Measurements from ENCODE around the gene SLC44A2. TPM values are rescaled to one million over a fixed set of nuclear protein-coding genes. Genes with fewer than 3 reads are reported as not detected.

The SLC44A2 gene
- total RNA-seq, 1 experiment from 2014 or later, result 239 TPM

GRCh38 chr19:10653732-10654609, 28.6 kb downstream of the SLC44A2 start, which contains the start of gene ILF3:
TSS of gene ILF3 (plus strand) at chr19:10654346. CDS start at chr19:10670606, 16,260 bp downstream.
- ChIA-PET POLR2A (ENCODE audit: unreplicated experiment) (no interaction called here), CTCF (interaction anchor here (0.6 kb wide), 1 partner anchor 309 kb away, joined by 7 read pairs; no protein-coding TSS in a partner anchor)
- Histone ChIP-seq H3K9me2 (ENCODE audit: insufficient read depth) (no peaks in the 10 kb centered on the region), H3K36me3 (ENCODE audit: low read depth) (peaks cover 13% of the 10 kb centered on the region; the same call in 1 of the 2 replicates), H3K79me2 (ENCODE audit: low read depth) (peaks cover 72% of the 10 kb centered on the region), H3K9me3 (ENCODE audit: insufficient read depth, low read depth) (no peaks in the 10 kb centered on the region), H3K4me3 (peak within 1 kb of the TSS; percentile 86), H3F3A (ENCODE audit: insufficient read depth, low read depth) (peaks cover 59% of the 10 kb centered on the region), H2AFZ (peak within 1 kb of the TSS; percentile 72), H3K27me3 (ENCODE audit: insufficient read depth, low read depth) (no peaks in the 10 kb centered on the region), H4K20me1 (ENCODE audit: insufficient read depth) (peaks cover 47% of the 10 kb centered on the region), H3K4me1 (replicated peaks; ENCODE audit: insufficient read depth) (peaks cover 24% of the 10 kb centered on the region), H3K4me2 (peak within 1 kb of the TSS; percentile 97), H3K27ac (peak within 1 kb of the TSS; percentile 82)
- intact Hi-C loops (cut with micrococcal nuclease; ENCODE audit: unreplicated experiment), result no loop called here
- DNase-seq, result peak; percentile 99 to 100
- no TSS peak for BruUV-seq (replicated peaks)
- TF ChIP-seq CTCF (conservative IDR thresholded peaks at IDR 0.05) (no peak), EZH2 (IDR thresholded peaks at IDR 0.05; ENCODE audit: low read depth) (no peak)

DNA sequence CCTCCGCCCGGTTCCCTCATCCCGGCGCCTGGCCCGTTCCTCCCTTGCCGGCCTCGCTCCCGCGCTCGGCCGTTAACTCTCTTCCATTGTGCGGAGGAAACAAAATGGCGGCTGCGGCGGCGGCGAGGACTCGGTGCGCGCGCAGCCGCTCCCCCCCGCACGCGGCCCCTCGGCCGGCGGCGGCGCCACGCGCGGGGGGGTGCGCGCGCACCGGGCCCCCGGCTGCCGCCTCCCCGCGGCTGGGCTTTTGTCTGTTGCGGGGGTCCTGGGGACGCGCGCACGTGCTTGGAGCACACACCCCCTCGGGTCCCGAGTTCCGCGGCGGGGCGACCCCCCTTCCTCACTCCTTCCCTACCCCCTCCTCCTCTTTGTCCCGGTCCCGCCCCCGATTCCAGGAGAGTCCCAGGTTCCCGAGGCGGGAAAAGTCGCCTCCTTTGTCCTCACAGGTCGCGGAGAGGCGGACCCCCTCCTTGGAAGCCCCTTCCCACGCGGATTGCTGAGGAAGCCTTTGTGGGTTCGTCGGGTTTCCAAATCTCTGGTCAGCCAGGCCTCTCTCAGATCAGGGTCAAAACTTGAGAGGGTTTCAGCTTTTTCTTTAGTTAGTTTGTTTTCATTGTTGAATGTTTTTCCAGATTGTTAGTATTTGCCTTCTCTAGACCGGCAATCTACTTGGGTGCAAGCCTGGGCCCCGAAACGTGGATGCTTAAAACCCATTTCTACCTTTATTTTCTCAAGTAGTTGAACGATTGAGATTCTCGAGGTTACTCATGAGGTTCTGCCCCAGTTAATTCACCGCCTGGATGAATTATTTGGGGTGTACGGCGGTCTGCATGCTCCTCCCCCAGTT, 29.5 kb downstream of the SLC44A2 start:
- peak in 1 of 2 experiments; percentile 36 for DNase-seq
- peaks cover 27% of the 10 kb centered on the region for H3K4me1 ChIP-seq (replicated peaks; ENCODE audit: insufficient read depth)
- ChIA-PET POLR2A (ENCODE audit: unreplicated experiment) (interaction anchor here (0.7 kb wide), 1 partner anchor 7 kb away, joined by 3 read pairs; no protein-coding TSS in a partner anchor), CTCF (interaction anchor here (0.7 kb wide), 1 partner anchor 151 kb away, joined by 11 read pairs; no protein-coding TSS in a partner anchor)
- H3K79me2 ChIP-seq (ENCODE audit: low read depth), result peaks cover 80% of the 10 kb centered on the region
- H3K9me2 ChIP-seq (ENCODE audit: insufficient read depth), result no peaks in the 10 kb centered on the region
- peak overlapping the region; percentile 86 for H3K4me3 ChIP-seq
- peak overlapping the region; percentile 97 for H3K4me2 ChIP-seq
- H2AFZ ChIP-seq, result 0 out of 2 replicates have a peak overlapping the region, but pooled peaks have one; percentile 49
- H3K27ac ChIP-seq, result peak overlapping the region; percentile 82
- no peaks in the 10 kb centered on the region for H3K27me3 ChIP-seq (ENCODE audit: insufficient read depth, low read depth)
- peaks cover 62% of the 10 kb centered on the region for H3F3A ChIP-seq (ENCODE audit: insufficient read depth, low read depth)
- peaks cover 56% of the 10 kb centered on the region for H4K20me1 ChIP-seq (ENCODE audit: insufficient read depth)
- TF ChIP-seq EZH2 (IDR thresholded peaks at IDR 0.05; ENCODE audit: low read depth), result no peak
- TF ChIP-seq CTCF (conservative IDR thresholded peaks at IDR 0.05), result no peak
- TSS peak; percentile 37 for BruUV-seq (replicated peaks)
- no peaks in the 10 kb centered on the region for H3K9me3 ChIP-seq (ENCODE audit: insufficient read depth, low read depth)
- intact Hi-C loops (cut with micrococcal nuclease; ENCODE audit: unreplicated experiment), result no loop called here
- peaks cover 13% of the 10 kb centered on the region; the same call in 1 of the 2 replicates for H3K36me3 ChIP-seq (ENCODE audit: low read depth)
